K562 (cell line): ENCODE data around the gene GRXCR1. TPM values are rescaled to one million over a fixed set of nuclear protein-coding genes. Genes with fewer than 3 reads are reported as not detected.

Source experiments
- ATAC-seq: fragments of 200-7000 bp; cut with Tn5 transposase; 3 replicates; pipeline ENCODE4 v1.9.1; 2020; ENCODE audit warnings: moderate library complexity
- BruUV-seq: library from RNA; stranded (reverse); fragments of 400-500 nt; replicated peaks from 2 replicates; lab custom pipeline; 2021; lab: Mats Ljungman, UMichigan
- CTCF ChIA-PET: fragments of 300-600 bp; formaldehyde crosslinking; extraction: SDS; loops from one replicate; lab custom pipeline; 2021; ENCODE audit warnings: low intra/inter-chr PET ratio; lab: Yijun Ruan, JAX
- POLR2A ChIA-PET: fragments of 300-600, 350-650 bp; sonication (Branson Sonifier 250); formaldehyde crosslinking; extraction: SDS; loops from one replicate; lab custom pipeline; 2021; ENCODE audit warnings: antibody characterized with exemption, inconsistent platforms; lab: Yijun Ruan, JAX
- DNase-seq, 4 experiments: peaks; one replicate each; pipeline versions ENCODE4 v3.0.0 to v3.0.0-alpha.2; 2011 to 2018; ENCODE audit warnings: low spot score in 3 of 4, mixed read lengths in 3 of 4; ENCODE audit errors: extremely low read depth in 1 of 4
- FAIRE-seq: peaks from 2 replicates; lab custom pipeline; 2011; peaks lifted over from hg19 to GRCh38; lab: Jason Lieb, UNC
- H2AFZ ChIP-seq: 2 replicates; pipeline ENCODE4 v1.6.0; 2011; ENCODE audit warnings: low read depth, low read length, control low read depth, inconsistent platforms
- H3K27ac ChIP-seq: fragments of 200-600 bp; 3 replicates; pipeline ENCODE4 v1.8.0; 2011; ENCODE audit warnings: low read depth, mild to moderate bottlenecking, control low read depth, inconsistent platforms, low read length, moderate library complexity, mixed read lengths; ENCODE audit errors: extremely low read depth
- H3K27me3 ChIP-seq, 2 experiments: fragments of 300-600 bp in 1 of 2; 2 replicates in 1 of 2; 3 replicates in 1 of 2; pipeline versions ENCODE4 v1.6.0 to v1.8.0; 2011; ENCODE audit warnings: inconsistent platforms in 2 of 2, low read length in 2 of 2, mild to moderate bottlenecking in 1 of 2, mixed read lengths in 1 of 2, moderate library complexity in 1 of 2; ENCODE audit not compliant: control insufficient read depth in 2 of 2, insufficient read depth in 2 of 2
- H3K36me3 ChIP-seq: fragments of 300-600 bp; 3 replicates; pipeline ENCODE4 v1.8.0; 2011; ENCODE audit warnings: mild to moderate bottlenecking, low read length, inconsistent platforms; ENCODE audit not compliant: control insufficient read depth, insufficient read depth
- H3K4me1 ChIP-seq, 2 experiments: fragments of 200-600 bp in 1 of 2; replicated peaks in 1 of 2; 2 replicates in 1 of 2; 3 replicates in 1 of 2; pipeline versions ENCODE4 v1.5.1 to v1.8.0; 2011; ENCODE audit warnings: inconsistent platforms in 2 of 2, low read length in 2 of 2, mild to moderate bottlenecking in 1 of 2, mixed read lengths in 1 of 2, moderate library complexity in 1 of 2; ENCODE audit not compliant: control insufficient read depth in 2 of 2, insufficient read depth in 2 of 2
- H3K4me2 ChIP-seq: 2 replicates; pipeline ENCODE4 v1.6.1; 2011; ENCODE audit warnings: low read length, control low read depth, inconsistent platforms, mixed read lengths; ENCODE audit not compliant: insufficient read depth
- H3K4me3 ChIP-seq: fragments of 200-600 bp; sonication (generic), shearing (Covaris generic); 2 replicates; pipeline ENCODE4 v1.5.1; 2016; ENCODE audit warnings: control low read depth, inconsistent platforms
- H3K79me2 ChIP-seq: fragments of 200-600 bp; 3 replicates; pipeline ENCODE4 v1.8.0; 2011; ENCODE audit warnings: low read length, inconsistent platforms; ENCODE audit not compliant: control insufficient read depth, insufficient read depth
- H3K9ac ChIP-seq, 2 experiments: 2 replicates each; pipeline versions ENCODE4 v1.6.0 to v1.6.1; 2011; ENCODE audit warnings: low read depth in 2 of 2, low read length in 2 of 2, control low read depth in 1 of 2, inconsistent platforms in 1 of 2, mild to moderate bottlenecking in 1 of 2, mixed read lengths in 1 of 2; ENCODE audit not compliant: insufficient read depth in 1 of 2
- H3K9me1 ChIP-seq: one replicate; pipeline ENCODE4 v1.6.0; 2011; ENCODE audit warnings: inconsistent platforms, mild to moderate bottlenecking, low read length, moderate library complexity; ENCODE audit not compliant: control insufficient read depth, insufficient read depth
- H3K9me3 ChIP-seq: replicated peaks from 2 replicates; pipeline ENCODE4 v1.5.1; 2011; ENCODE audit warnings: low read depth, low read length, inconsistent platforms; ENCODE audit not compliant: control insufficient read depth, insufficient read depth
- H4K20me1 ChIP-seq: replicated peaks from 2 replicates; pipeline ENCODE4 v1.6.1; 2011; ENCODE audit warnings: low read length, inconsistent platforms, mixed read lengths; ENCODE audit not compliant: control insufficient read depth, insufficient read depth
- CLOCK ChIP-seq: fragments of 250-450 bp; sonication (Bioruptor Pico); IDR thresholded peaks from 2 replicates; pipeline ENCODE4 v1.4.0; 2020; ENCODE audit warnings: mild to moderate bottlenecking, moderate library complexity, borderline replicate concordance
- EZH2 ChIP-seq: IDR thresholded peaks from 2 replicates; pipeline ENCODE4 v1.6.1; 2012; ENCODE audit warnings: low read depth, mild to moderate bottlenecking, inconsistent platforms, low read length, borderline replicate concordance
- HCFC1 ChIP-seq: IDR thresholded peaks from 2 replicates; pipeline ENCODE4 v1.6.1; 2012; ENCODE audit warnings: low read depth, low read length, improper control_type of control experiment
- HDGF ChIP-seq: fragments of 450-650 bp; IDR thresholded peaks from 2 replicates; pipeline ENCODE4 v1.6.1; 2016
- PKNOX1 ChIP-seq: fragments of 450-650 bp; IDR thresholded peaks from 2 replicates; pipeline ENCODE4 v1.6.1; 2016
- POLR2AphosphoS2 ChIP-seq: IDR thresholded peaks from 2 replicates; pipeline ENCODE4 v1.6.1; 2012; ENCODE audit warnings: low read length, improper control_type of control experiment
- POLR2AphosphoS5 ChIP-seq: IDR thresholded peaks from 2 replicates; pipeline ENCODE4 v1.6.1; 2011; ENCODE audit warnings: mild to moderate bottlenecking, low read depth, low read length, moderate library complexity; ENCODE audit not compliant: control insufficient read depth, insufficient read depth
- SAFB ChIP-seq: fragments of 200-400 bp; formaldehyde crosslinking; IDR thresholded peaks from 2 replicates; pipeline ENCODE4 v1.6.1; 2017; ENCODE audit warnings: low read depth, low read length, borderline replicate concordance
- TRIM24 ChIP-seq, 2 experiments: fragments of 450-650 bp; IDR thresholded peaks; 2 replicates each; pipeline ENCODE4 v1.6.1; 2016
- ZBED1 ChIP-seq: IDR thresholded peaks from 2 replicates; pipeline ENCODE4 v1.6.1; 2014
- ZBTB8A ChIP-seq: fragments of 450-650 bp; IDR thresholded peaks from 2 replicates; pipeline ENCODE4 v1.6.1; 2018; ENCODE audit warnings: mild to moderate bottlenecking, moderate library complexity; ENCODE audit not compliant: partially characterized antibody
- ZNF347 ChIP-seq: fragments of 450-650 bp; formaldehyde crosslinking; IDR thresholded peaks from 2 replicates; pipeline ENCODE4 v1.4.0; 2020; ENCODE audit warnings: low read depth, mild to moderate bottlenecking, moderate library complexity
- ZNF408 ChIP-seq: fragments of 250-450 bp; sonication (Bioruptor Pico); IDR thresholded peaks from 2 replicates; pipeline ENCODE4 v1.4.0; 2020; ENCODE audit warnings: low read depth, mild to moderate bottlenecking, moderate library complexity
- WGBS: fragments of 100-300 bp; shearing (Covaris generic); methylation state at CpG from one replicate; pipeline ENCODE4 v1.1.6; 2016; ENCODE audit warnings: low coverage, mixed read lengths; ENCODE audit not compliant: insufficient coverage; ENCODE audit errors: missing lambda C conversion rate; 5-methylcytosine and 5-hydroxymethylcytosine counted together
- in situ Hi-C: fragments of 300-500 bp; cut with MboI; formaldehyde crosslinking; loops from 4 replicates; pipeline ENCODE4 v1.15.0; 2018; ENCODE audit warnings: inconsistent platforms, mixed read lengths
- intact Hi-C: fragments of 100-400 bp; cut with micrococcal nuclease; formaldehyde crosslinking; loops from 2 replicates; pipeline ENCODE4 v1.14.2; 2022
- polyA plus RNA-seq, 8 experiments: library from polyadenylated mRNA; depleted of rRNA in 4 of 8; stranded (reverse) in 5 of 8; unstranded in 3 of 8; fragments of >200 nt; fragmentation: Nextera tagmentation in 2 of 8; fragmentation: Illumina TruSeq in 1 of 8; extraction: Ambion mirVana in 2 of 8; extraction: Trizol in 1 of 8; gene quantifications; 2 replicates each; pipeline versions ENCODE4 v1.2.1 to v1.2.3, GENCODE V29; 2011 to 2014; ENCODE audit warnings: inconsistent platforms in 1 of 8, missing spikeins in 1 of 8
- total RNA-seq, 7 experiments: library from RNA; depleted of rRNA in 6 of 7; stranded (reverse); fragments of >200 nt in 6 of 7; fragmentation: Illumina TruSeq in 2 of 7; extraction: Trizol in 2 of 7; gene quantifications; 2 replicates each; pipeline versions ENCODE4 v1.2.1 to v1.2.3, GENCODE V29; 2011 to 2021; ENCODE audit warnings: low replicate concordance in 1 of 7

The GRXCR1 gene
- total and polyA plus RNA-seq, 9 of the 15 experiments (the other 6 are each of a cell fraction or from before 2014, with no cell fraction given): not detected

GRCh38 chr4:42871671-42872290 lies 20.7 kb upstream of the GRXCR1 start:
- no peak for FAIRE-seq
- Histone ChIP-seq H3K27ac (no peak overlapping the region), H2AFZ (no peak overlapping the region), H3K36me3 (no peaks in the 10 kb centered on the region), H3K79me2 (no peaks in the 10 kb centered on the region), H3K9ac (no peak overlapping the region), H3K4me1 (no peaks in the 10 kb centered on the region), H3K27me3 (no peaks in the 10 kb centered on the region), H3K4me3 (no peak overlapping the region), H3K4me2 (no peak overlapping the region), H3K9me3 (no peaks in the 10 kb centered on the region), H4K20me1 (no peaks in the 10 kb centered on the region), H3K9me1 (no peaks in the 10 kb centered on the region)
- POLR2A ChIA-PET: no interaction called here
- in situ Hi-C loops (loop anchor here (10.0 kb wide), 1 partner anchor 307 kb away; no protein-coding TSS in a partner anchor), intact Hi-C loops (no loop called here)
- no TSS peak for BruUV-seq
- WGBS: 0% methylated on average over 2 of the region's 2 CpGs
- CTCF ChIA-PET: no interaction called here
- ATAC-seq: no peak
- no peak for DNase-seq
- TF ChIP-seq CLOCK: no peak
- TF ChIP-seq ZBED1: no peak
- no peak for TF ChIP-seq ZBTB8A
- TF ChIP-seq PKNOX1: no peak
- TF ChIP-seq ZNF347 (CRISPR knock-in tag): no peak
- TF ChIP-seq ZNF408 (CRISPR knock-in tag): no peak
- TF ChIP-seq POLR2AphosphoS5: no peak
- no peak for TF ChIP-seq POLR2AphosphoS2
- no peak for TF ChIP-seq TRIM24 (IDR thresholded peaks at IDR 0.05)
- TF ChIP-seq HCFC1: no peak
- no peak for TF ChIP-seq EZH2
- TF ChIP-seq HDGF: no peak
- TF ChIP-seq SAFB: no peak
